ENCODE measurements around the gene OR4D10. TPM values are rescaled to one million over a fixed set of nuclear protein-coding genes. Genes with fewer than 3 reads are reported as not detected.

Gene OR4D10
- total and polyA plus RNA-seq, 2 of the 4 experiments (the other 2 are of a cell fraction) = not detected

DNA sequence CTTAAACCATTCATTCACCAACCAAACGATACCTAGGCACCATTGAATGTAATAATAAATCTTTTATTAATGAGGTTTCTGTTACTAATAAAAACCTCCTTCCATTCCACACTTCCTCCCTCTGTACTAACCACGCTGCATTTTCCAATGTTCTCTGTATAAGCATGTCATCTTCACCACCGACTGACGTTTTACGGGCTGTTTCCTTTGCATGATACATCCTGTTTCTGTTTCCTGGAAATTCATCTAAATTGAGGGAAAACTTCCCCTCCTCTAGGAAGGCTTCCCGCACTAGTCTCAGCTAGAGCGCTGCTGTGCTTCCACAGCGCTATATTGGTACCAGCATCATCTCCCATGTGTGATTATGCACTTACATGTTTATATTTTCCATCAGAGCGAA lies 2.1 kb downstream of the OR4D10 start:
- no peak overlapping the region for H2BK5ac ChIP-seq (ENCODE audit: low read depth, low read length, poor library complexity, severe bottlenecking)
- dilution Hi-C loops (cut with HindIII; ENCODE audit: low sequenced_read_pairs, unreplicated experiment) (no loop called here), in situ Hi-C loops (cut with MboI; ENCODE audit: low sequenced_read_pairs) (no loop called here), intact Hi-C loops (cut with micrococcal nuclease) (no loop called here)
- H4K91ac ChIP-seq (ENCODE audit: insufficient read depth, low read depth, low read length) = no peak overlapping the region
- no peak overlapping the region for H2AFZ ChIP-seq (replicated peaks; ENCODE audit: low read length, poor library complexity)
- H2BK120ac ChIP-seq (ENCODE audit: low read depth, low read length) = no peak overlapping the region
- no peak overlapping the region for H3K18ac ChIP-seq (ENCODE audit: low read depth, low read length)
- ATAC-seq (ENCODE audit: low read depth) = no peak
- no peak for TF ChIP-seq RAD21 (IDR thresholded peaks at IDR 0.05; ENCODE audit: low read length)
- no peak for TF ChIP-seq CEBPB (IDR thresholded peaks at IDR 0.05; ENCODE audit: low read depth, low read length)
- no peak for TF ChIP-seq RCOR1 (IDR thresholded peaks at IDR 0.05; ENCODE audit: insufficient replicate concordance, low read length)
- TF ChIP-seq, protein P1, sequence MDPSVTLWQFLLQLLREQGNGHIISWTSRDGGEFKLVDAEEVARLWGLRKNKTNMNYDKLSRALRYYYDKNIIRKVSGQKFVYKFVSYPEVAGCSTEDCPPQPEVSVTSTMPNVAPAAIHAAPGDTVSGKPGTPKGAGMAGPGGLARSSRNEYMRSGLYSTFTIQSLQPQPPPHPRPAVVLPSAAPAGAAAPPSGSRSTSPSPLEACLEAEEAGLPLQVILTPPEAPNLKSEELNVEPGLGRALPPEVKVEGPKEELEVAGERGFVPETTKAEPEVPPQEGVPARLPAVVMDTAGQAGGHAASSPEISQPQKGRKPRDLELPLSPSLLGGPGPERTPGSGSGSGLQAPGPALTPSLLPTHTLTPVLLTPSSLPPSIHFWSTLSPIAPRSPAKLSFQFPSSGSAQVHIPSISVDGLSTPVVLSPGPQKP (IDR thresholded peaks at IDR 0.05; ENCODE audit: borderline replicate concordance, low read depth, low read length) = no peak
- no peak for TF ChIP-seq MAFK (IDR thresholded peaks at IDR 0.05; ENCODE audit: low read depth, low read length)
- TF ChIP-seq NFE2L2 (IDR thresholded peaks at IDR 0.05; ENCODE audit: low read depth, low read length) = no peak
- TF ChIP-seq, protein P2, sequence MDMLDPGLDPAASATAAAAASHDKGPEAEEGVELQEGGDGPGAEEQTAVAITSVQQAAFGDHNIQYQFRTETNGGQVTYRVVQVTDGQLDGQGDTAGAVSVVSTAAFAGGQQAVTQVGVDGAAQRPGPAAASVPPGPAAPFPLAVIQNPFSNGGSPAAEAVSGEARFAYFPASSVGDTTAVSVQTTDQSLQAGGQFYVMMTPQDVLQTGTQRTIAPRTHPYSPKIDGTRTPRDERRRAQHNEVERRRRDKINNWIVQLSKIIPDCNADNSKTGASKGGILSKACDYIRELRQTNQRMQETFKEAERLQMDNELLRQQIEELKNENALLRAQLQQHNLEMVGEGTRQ (IDR thresholded peaks at IDR 0.05; ENCODE audit: low read depth, low read length) = no peak
- no peak for TF ChIP-seq CHD1 (IDR thresholded peaks at IDR 0.05; ENCODE audit: low read depth, low read length)
- no peak for TF ChIP-seq MXI1 (IDR thresholded peaks at IDR 0.05; ENCODE audit: borderline replicate concordance, low read depth, low read length)
- no peak for TF ChIP-seq BHLHE40 (IDR thresholded peaks at IDR 0.05; ENCODE audit: low read depth, low read length)
- no peak for TF ChIP-seq MAZ (IDR thresholded peaks at IDR 0.05; ENCODE audit: borderline replicate concordance, low read depth, low read length)
- TF ChIP-seq, protein P3, sequence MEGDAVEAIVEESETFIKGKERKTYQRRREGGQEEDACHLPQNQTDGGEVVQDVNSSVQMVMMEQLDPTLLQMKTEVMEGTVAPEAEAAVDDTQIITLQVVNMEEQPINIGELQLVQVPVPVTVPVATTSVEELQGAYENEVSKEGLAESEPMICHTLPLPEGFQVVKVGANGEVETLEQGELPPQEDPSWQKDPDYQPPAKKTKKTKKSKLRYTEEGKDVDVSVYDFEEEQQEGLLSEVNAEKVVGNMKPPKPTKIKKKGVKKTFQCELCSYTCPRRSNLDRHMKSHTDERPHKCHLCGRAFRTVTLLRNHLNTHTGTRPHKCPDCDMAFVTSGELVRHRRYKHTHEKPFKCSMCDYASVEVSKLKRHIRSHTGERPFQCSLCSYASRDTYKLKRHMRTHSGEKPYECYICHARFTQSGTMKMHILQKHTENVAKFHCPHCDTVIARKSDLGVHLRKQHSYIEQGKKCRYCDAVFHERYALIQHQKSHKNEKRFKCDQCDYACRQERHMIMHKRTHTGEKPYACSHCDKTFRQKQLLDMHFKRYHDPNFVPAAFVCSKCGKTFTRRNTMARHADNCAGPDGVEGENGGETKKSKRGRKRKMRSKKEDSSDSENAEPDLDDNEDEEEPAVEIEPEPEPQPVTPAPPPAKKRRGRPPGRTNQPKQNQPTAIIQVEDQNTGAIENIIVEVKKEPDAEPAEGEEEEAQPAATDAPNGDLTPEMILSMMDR (conservative IDR thresholded peaks at IDR 0.05; ENCODE audit: low read depth, low read length) = no peak
- no peak for TF ChIP-seq SMC3 (IDR thresholded peaks at IDR 0.05; ENCODE audit: low read depth, low read length)
- TF ChIP-seq POLR2A (IDR thresholded peaks at IDR 0.05; ENCODE audit: low read depth, low read length) = no peak
- no peak for TF ChIP-seq RFX5 (IDR thresholded peaks at IDR 0.05; ENCODE audit: low read depth, low read length)
- no peak overlapping the region for H2AK5ac ChIP-seq (ENCODE audit: low read depth, low read length)
- H3K9me3 ChIP-seq (ENCODE audit: control insufficient read depth, insufficient read depth, low read length) = no peaks in the 10 kb centered on the region
- no peaks in the 10 kb centered on the region for H3K4me1 ChIP-seq (ENCODE audit: control insufficient read depth, insufficient read depth, low read length)
- H3K14ac ChIP-seq (replicated peaks; ENCODE audit: low read depth, low read length) = no peak overlapping the region
- H4K8ac ChIP-seq (ENCODE audit: low read depth in 2 of 2, low read length in 2 of 2) = no peak overlapping the region
- H3K4me2 ChIP-seq (ENCODE audit: low read depth, low read length) = no peak overlapping the region
- H4K20me1 ChIP-seq (ENCODE audit: insufficient read depth, low read length) = no peaks in the 10 kb centered on the region
- H3K36me3 ChIP-seq (ENCODE audit: control insufficient read depth, insufficient read depth, low read length) = no peaks in the 10 kb centered on the region
- H3K27ac ChIP-seq (ENCODE audit: insufficient read depth, low read length) = no peak overlapping the region
- no peak overlapping the region for H2BK20ac ChIP-seq (ENCODE audit: low read depth, low read length)
- no peak overlapping the region for H3K56ac ChIP-seq (ENCODE audit: extremely low read depth, insufficient read depth, low read length)
- no peaks in the 10 kb centered on the region for H3K27me3 ChIP-seq (ENCODE audit: control insufficient read depth, insufficient read depth, low read length)
- H3K23ac ChIP-seq (ENCODE audit: low read depth, low read length) = no peak overlapping the region
- CTCF ChIA-PET = no interaction called here
- no peak overlapping the region for H3K4ac ChIP-seq (ENCODE audit: low read depth, low read length)
- no peak for DNase-seq
- WGBS, 2 experiments (ENCODE audit: extremely low coverage in 2 of 2, insufficient read length in 1 of 2) = 60% methylated on average over 2 of the region's 9 CpGs; no CpG with 5 or more reads in 1 of the 2 experiments
- POLR2A ChIA-PET (ENCODE audit: unreplicated experiment) = no interaction called here
- no TSS peak for BruUV-seq (replicated peaks)
- no peaks in the 10 kb centered on the region for H3K9me1 ChIP-seq (ENCODE audit: insufficient read depth, low read length)
- H4K5ac ChIP-seq (ENCODE audit: low read depth, low read length) = no peak overlapping the region
- H3K4me3 ChIP-seq (ENCODE audit: insufficient read depth, low read depth, low read length) = no peak overlapping the region
- no peak overlapping the region for H2AK9ac ChIP-seq (replicated peaks; ENCODE audit: low read depth, low read length, poor library complexity)
- no peaks in the 10 kb centered on the region for H3K79me1 ChIP-seq (ENCODE audit: low read depth in 1 of 2, low read length in 2 of 2)
- no peak overlapping the region for H2BK15ac ChIP-seq (ENCODE audit: low read depth, low read length)
- no peak overlapping the region for H3K9ac ChIP-seq (ENCODE audit: low read depth, low read length)
